ENCODE data around the gene UBTD1.

Gene UBTD1

DNA sequence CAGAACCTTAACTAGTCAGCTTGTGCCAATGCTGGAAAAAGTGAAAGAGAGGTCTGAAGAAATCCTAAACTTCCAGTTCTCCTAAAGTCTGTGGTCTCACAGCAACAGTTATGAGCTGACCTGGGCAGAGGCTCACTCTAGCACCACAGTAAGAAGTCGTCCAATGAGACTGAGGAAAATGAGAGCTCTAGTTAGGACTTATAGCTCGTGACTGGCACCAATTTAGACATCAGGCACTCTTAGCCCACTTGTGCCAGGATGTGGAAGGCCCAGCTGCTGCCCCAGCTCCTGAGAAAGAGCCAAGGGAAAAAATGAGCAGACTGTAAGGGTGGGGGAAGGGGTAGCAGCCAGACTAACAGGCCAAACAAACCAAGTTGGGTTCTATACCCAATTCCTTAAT lies 8.1 kb upstream of the UBTD1 start:
- TF ChIP-seq RAD21 (IDR thresholded peaks at IDR 0.05; ENCODE audit: low read depth) = no peak
- TF ChIP-seq ZBTB7A (IDR thresholded peaks at IDR 0.05; ENCODE audit: low read depth) = no peak
- TF ChIP-seq, protein P1, sequence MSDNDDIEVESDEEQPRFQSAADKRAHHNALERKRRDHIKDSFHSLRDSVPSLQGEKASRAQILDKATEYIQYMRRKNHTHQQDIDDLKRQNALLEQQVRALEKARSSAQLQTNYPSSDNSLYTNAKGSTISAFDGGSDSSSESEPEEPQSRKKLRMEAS (IDR thresholded peaks at IDR 0.05) = no peak
- TF ChIP-seq, protein P2, sequence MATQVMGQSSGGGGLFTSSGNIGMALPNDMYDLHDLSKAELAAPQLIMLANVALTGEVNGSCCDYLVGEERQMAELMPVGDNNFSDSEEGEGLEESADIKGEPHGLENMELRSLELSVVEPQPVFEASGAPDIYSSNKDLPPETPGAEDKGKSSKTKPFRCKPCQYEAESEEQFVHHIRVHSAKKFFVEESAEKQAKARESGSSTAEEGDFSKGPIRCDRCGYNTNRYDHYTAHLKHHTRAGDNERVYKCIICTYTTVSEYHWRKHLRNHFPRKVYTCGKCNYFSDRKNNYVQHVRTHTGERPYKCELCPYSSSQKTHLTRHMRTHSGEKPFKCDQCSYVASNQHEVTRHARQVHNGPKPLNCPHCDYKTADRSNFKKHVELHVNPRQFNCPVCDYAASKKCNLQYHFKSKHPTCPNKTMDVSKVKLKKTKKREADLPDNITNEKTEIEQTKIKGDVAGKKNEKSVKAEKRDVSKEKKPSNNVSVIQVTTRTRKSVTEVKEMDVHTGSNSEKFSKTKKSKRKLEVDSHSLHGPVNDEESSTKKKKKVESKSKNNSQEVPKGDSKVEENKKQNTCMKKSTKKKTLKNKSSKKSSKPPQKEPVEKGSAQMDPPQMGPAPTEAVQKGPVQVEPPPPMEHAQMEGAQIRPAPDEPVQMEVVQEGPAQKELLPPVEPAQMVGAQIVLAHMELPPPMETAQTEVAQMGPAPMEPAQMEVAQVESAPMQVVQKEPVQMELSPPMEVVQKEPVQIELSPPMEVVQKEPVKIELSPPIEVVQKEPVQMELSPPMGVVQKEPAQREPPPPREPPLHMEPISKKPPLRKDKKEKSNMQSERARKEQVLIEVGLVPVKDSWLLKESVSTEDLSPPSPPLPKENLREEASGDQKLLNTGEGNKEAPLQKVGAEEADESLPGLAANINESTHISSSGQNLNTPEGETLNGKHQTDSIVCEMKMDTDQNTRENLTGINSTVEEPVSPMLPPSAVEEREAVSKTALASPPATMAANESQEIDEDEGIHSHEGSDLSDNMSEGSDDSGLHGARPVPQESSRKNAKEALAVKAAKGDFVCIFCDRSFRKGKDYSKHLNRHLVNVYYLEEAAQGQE (IDR thresholded peaks at IDR 0.05; ENCODE audit: low read depth) = no peak
- TF ChIP-seq EGR1 (IDR thresholded peaks at IDR 0.05) = no peak
- TF ChIP-seq CREB1 (IDR thresholded peaks at IDR 0.05; ENCODE audit: low read depth) = no peak
- TF ChIP-seq TCF12 (IDR thresholded peaks at IDR 0.05; ENCODE audit: low read depth) = no peak
- no peak for TF ChIP-seq NFIC (IDR thresholded peaks at IDR 0.05)
- TF ChIP-seq, protein P3, sequence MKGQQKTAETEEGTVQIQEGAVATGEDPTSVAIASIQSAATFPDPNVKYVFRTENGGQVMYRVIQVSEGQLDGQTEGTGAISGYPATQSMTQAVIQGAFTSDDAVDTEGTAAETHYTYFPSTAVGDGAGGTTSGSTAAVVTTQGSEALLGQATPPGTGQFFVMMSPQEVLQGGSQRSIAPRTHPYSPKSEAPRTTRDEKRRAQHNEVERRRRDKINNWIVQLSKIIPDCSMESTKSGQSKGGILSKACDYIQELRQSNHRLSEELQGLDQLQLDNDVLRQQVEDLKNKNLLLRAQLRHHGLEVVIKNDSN (IDR thresholded peaks at IDR 0.05) = no peak
- no peak for TF ChIP-seq CEBPB (IDR thresholded peaks at IDR 0.05)
- no peak for TF ChIP-seq TAF1 (IDR thresholded peaks at IDR 0.05; ENCODE audit: low read depth)
- no peak for TF ChIP-seq FOXM1 (IDR thresholded peaks at IDR 0.05; ENCODE audit: borderline replicate concordance, low read depth)
- no peak for TF ChIP-seq YY1 (IDR thresholded peaks at IDR 0.05; ENCODE audit: low read depth)
- no peak for TF ChIP-seq TEAD4 (IDR thresholded peaks at IDR 0.05)
- no peak for TF ChIP-seq EP300 (IDR thresholded peaks at IDR 0.05; ENCODE audit: borderline replicate concordance)

DNA sequence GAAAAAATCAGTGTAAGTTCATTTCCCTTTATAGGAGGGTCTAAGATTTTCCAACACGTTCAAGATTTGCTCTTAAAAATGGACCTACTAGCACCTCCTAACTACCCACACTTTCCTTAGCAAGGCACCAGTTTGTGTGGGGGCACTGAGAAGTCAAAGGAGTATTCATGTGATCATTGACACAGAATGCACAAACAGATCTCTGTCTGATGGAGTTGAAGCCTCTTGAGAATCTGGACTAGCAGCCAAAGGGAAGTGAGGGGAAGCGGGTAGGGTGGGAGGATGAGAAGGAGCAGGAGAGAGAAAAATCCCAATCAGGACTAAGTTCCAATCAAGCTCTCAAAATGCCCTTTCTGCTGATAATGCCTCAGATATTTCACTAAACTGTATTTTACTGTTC lies 4.6 kb upstream of the UBTD1 start:
- TF ChIP-seq RAD21 (IDR thresholded peaks at IDR 0.05; ENCODE audit: low read depth) = no peak
- TF ChIP-seq, protein P1 (IDR thresholded peaks at IDR 0.05) = no peak
- no peak for TF ChIP-seq TAF1 (IDR thresholded peaks at IDR 0.05; ENCODE audit: low read depth)
- no peak for TF ChIP-seq TEAD4 (IDR thresholded peaks at IDR 0.05)
- no peak for TF ChIP-seq ZBTB7A (IDR thresholded peaks at IDR 0.05; ENCODE audit: low read depth)
- TF ChIP-seq TCF12 (IDR thresholded peaks at IDR 0.05; ENCODE audit: low read depth) = no peak
- TF ChIP-seq, protein P2 (IDR thresholded peaks at IDR 0.05; ENCODE audit: low read depth) = no peak
- TF ChIP-seq NFIC (IDR thresholded peaks at IDR 0.05) = no peak
- TF ChIP-seq CEBPB (IDR thresholded peaks at IDR 0.05) = no peak
- TF ChIP-seq EGR1 (IDR thresholded peaks at IDR 0.05) = no peak
- no peak for TF ChIP-seq FOXM1 (IDR thresholded peaks at IDR 0.05; ENCODE audit: borderline replicate concordance, low read depth)
- no peak for TF ChIP-seq CREB1 (IDR thresholded peaks at IDR 0.05; ENCODE audit: low read depth)

DNA sequence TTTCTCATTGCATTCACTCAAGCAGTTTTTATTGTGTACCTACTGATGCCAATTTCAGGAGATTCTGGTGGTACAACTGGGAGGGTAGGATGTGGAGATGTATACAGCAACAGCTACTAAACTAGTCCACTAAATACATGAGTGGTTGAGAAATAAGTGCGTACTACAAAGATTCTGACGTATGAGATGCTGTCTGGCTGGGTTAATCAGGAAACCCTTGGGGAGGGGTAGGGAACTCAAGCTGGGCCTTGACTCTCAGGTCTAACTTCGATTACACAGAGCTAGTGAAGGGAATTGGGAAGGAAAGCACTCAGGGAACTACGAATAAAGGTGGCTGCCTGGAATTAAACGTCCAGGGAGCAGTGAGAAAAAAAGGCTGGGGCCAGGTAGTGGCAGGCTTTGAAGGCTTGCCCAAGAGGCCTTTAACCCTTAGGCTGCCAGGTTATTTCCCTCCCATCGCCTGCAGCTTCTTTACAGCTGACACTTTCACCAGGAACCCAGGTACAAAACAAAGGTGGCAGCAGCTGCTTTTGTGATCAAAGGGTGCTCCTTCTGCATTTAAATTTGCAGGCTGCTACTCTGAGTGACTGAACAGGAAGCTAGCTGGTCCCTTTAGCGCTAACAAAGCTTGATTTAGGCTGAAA lies 3.7 kb upstream of the UBTD1 start:
- no peak for TF ChIP-seq TCF12 (IDR thresholded peaks at IDR 0.05; ENCODE audit: low read depth)
- no peak for TF ChIP-seq FOXM1 (IDR thresholded peaks at IDR 0.05; ENCODE audit: borderline replicate concordance, low read depth)
- TF ChIP-seq EP300 (IDR thresholded peaks at IDR 0.05; ENCODE audit: borderline replicate concordance) = no peak
- TF ChIP-seq, protein P1 (IDR thresholded peaks at IDR 0.05) = no peak
- TF ChIP-seq ZBTB7A (IDR thresholded peaks at IDR 0.05; ENCODE audit: low read depth) = no peak
- TF ChIP-seq, protein P3 (IDR thresholded peaks at IDR 0.05) = no peak
- no peak for TF ChIP-seq CEBPB (IDR thresholded peaks at IDR 0.05)
- TF ChIP-seq RAD21 (IDR thresholded peaks at IDR 0.05; ENCODE audit: low read depth) = no peak
- no peak for TF ChIP-seq TEAD4 (IDR thresholded peaks at IDR 0.05)
- no peak for TF ChIP-seq CREB1 (IDR thresholded peaks at IDR 0.05; ENCODE audit: low read depth)

DNA sequence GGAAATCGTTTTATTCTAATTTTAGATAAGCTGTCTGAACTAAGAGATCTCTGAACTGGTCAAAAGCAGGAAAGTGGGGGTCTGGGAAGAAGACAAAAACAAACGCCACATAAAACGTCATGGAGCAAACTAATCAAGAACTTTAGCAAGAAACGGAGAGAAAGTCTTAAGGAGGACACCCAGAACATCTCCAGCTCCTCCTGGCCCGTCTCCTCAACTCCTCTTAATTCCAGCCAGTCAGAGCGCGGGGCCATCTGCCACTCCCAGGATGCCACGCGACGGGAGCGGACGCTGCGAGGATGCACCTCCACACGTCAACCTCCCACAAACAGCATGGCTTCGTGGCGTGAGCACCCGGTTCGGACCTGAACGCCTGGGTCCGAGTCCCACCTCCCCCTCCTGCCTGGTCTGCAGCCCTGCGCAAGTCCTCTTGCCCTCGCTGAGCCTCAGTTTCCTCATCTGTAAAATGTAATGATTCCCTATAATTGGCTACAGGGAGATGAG lies 1.1 kb upstream of the UBTD1 start:
- TF ChIP-seq TCF12 (IDR thresholded peaks at IDR 0.05; ENCODE audit: low read depth) (peak; percentile 19; the same call in 1 of the 2 replicates), YY1 (IDR thresholded peaks at IDR 0.05; ENCODE audit: low read depth) (peak; percentile 82), RAD21 (IDR thresholded peaks at IDR 0.05; ENCODE audit: low read depth) (no peak)
- TF ChIP-seq, protein P1 (IDR thresholded peaks at IDR 0.05) = peak; percentile 90
- TF ChIP-seq, protein P3 (IDR thresholded peaks at IDR 0.05) = 0 out of 2 replicates have a peak, but pooled peaks have one; percentile 22
